ENCODE measurements around the gene ORAI1. TPM values are rescaled to one million over a fixed set of nuclear protein-coding genes. Genes with fewer than 3 reads are reported as not detected.
"Not testable (repeated sequence)": the region's sequence is repeated elsewhere in the genome, so short reads cannot be mapped to it uniquely, and the experiment has no call there.

Gene ORAI1
- total RNA-seq, 2 donors from 2014 or later: 4.7 to 6.6 TPM

- Histone ChIP-seq H3K9me3 (no peaks in the 10 kb centered on the region), H3K27me3 (replicated peaks; ENCODE audit: insufficient read depth) (no peaks in the 10 kb centered on the region), H3K27ac (no peak overlapping the region), H3K4me3 (no peak overlapping the region), H3K36me3 (no peaks in the 10 kb centered on the region), H3K4me1 (ENCODE audit: control insufficient read depth in 1 of 2, low read depth in 2 of 2) (peaks cover 7 to 13% of the 10 kb centered on the region in 2 donors)
- DNase-seq (ENCODE audit: low spot score) (no peak), ATAC-seq (ENCODE audit: insufficient number of reproducible peaks, low FRiP score, low read depth) (no peak)
- TF ChIP-seq CTCF (IDR thresholded peaks at IDR 0.05): no peak
Measured at GRCh38 chr12:121676190-121676589, 49.9 kb downstream of the ORAI1 start.

- no peak overlapping the region for H3K4me3 ChIP-seq
- no peak for DNase-seq (ENCODE audit: low spot score)
- H3K4me1 ChIP-seq (ENCODE audit: control insufficient read depth in 1 of 2, low read depth in 2 of 2): no peaks in the 10 kb centered on the region
- TF ChIP-seq CTCF (IDR thresholded peaks at IDR 0.05): no peak
- ATAC-seq (ENCODE audit: insufficient number of reproducible peaks, low FRiP score, low read depth): no peak
- H3K27me3 ChIP-seq (replicated peaks; ENCODE audit: insufficient read depth): no peaks in the 10 kb centered on the region
- no peaks in the 10 kb centered on the region for H3K9me3 ChIP-seq
- H3K27ac ChIP-seq: no peak overlapping the region
- no peaks in the 10 kb centered on the region for H3K36me3 ChIP-seq
Measured at GRCh38 chr12:121678305-121678704, 52.0 kb downstream of the ORAI1 start.

GRCh38 chr12:121678716-121679300, 52.5 kb downstream of the ORAI1 start:
- ATAC-seq (ENCODE audit: insufficient number of reproducible peaks, low FRiP score, low read depth) (no peak), DNase-seq (ENCODE audit: low spot score) (no peak)
- no peaks in the 10 kb centered on the region for H3K4me1 ChIP-seq (ENCODE audit: control insufficient read depth in 1 of 2, low read depth in 2 of 2)
- H3K4me3 ChIP-seq: no peak overlapping the region
- H3K27me3 ChIP-seq (replicated peaks; ENCODE audit: insufficient read depth): no peaks in the 10 kb centered on the region
- H3K36me3 ChIP-seq: no peaks in the 10 kb centered on the region
- no peak for TF ChIP-seq CTCF (IDR thresholded peaks at IDR 0.05)
- H3K9me3 ChIP-seq: no peaks in the 10 kb centered on the region
- H3K27ac ChIP-seq: no peak overlapping the region

GRCh38 chr12:121679661-121680197, 53.4 kb downstream of the ORAI1 start:
- not testable (repeated sequence) for ATAC-seq (ENCODE audit: insufficient number of reproducible peaks, low FRiP score, low read depth); H3K4me3 ChIP-seq; H3K27ac ChIP-seq

GRCh38 chr12:121688966-121689365, 62.6 kb downstream of the ORAI1 start:
- Histone ChIP-seq H3K27ac (no peak overlapping the region), H3K36me3 (no peaks in the 10 kb centered on the region), H3K9me3 (no peaks in the 10 kb centered on the region), H3K27me3 (replicated peaks; ENCODE audit: insufficient read depth) (no peaks in the 10 kb centered on the region), H3K4me1 (ENCODE audit: control insufficient read depth in 1 of 2, low read depth in 2 of 2) (peaks cover 0 to 4% of the 10 kb centered on the region in 2 donors), H3K4me3 (no peak overlapping the region)
- ATAC-seq (ENCODE audit: insufficient number of reproducible peaks, low FRiP score, low read depth): no peak
- TF ChIP-seq CTCF (IDR thresholded peaks at IDR 0.05): no peak
- no peak for DNase-seq (ENCODE audit: low spot score)

More at GRCh38 chr12:121679661-121680197, 53.4 kb downstream of the ORAI1 start:
- H3K9me3 ChIP-seq; H3K27me3 ChIP-seq (replicated peaks; ENCODE audit: insufficient read depth); H3K4me1 ChIP-seq (ENCODE audit: control insufficient read depth in 1 of 2, low read depth in 2 of 2); H3K36me3 ChIP-seq; DNase-seq (ENCODE audit: low spot score): not testable (repeated sequence)

- DNase-seq (ENCODE audit: low spot score) (no peak), ATAC-seq (ENCODE audit: insufficient number of reproducible peaks, low FRiP score, low read depth) (no peak)
- H3K27ac ChIP-seq: no peak overlapping the region
- H3K36me3 ChIP-seq: no peaks in the 10 kb centered on the region
- H3K9me3 ChIP-seq: no peaks in the 10 kb centered on the region
- no peaks in the 10 kb centered on the region for H3K27me3 ChIP-seq (replicated peaks; ENCODE audit: insufficient read depth)
- H3K4me1 ChIP-seq (ENCODE audit: control insufficient read depth in 1 of 2, low read depth in 2 of 2): peaks cover 0 to 4% of the 10 kb centered on the region in 2 donors
- H3K4me3 ChIP-seq: no peak overlapping the region
- no peak for TF ChIP-seq CTCF (IDR thresholded peaks at IDR 0.05)
Measured at GRCh38 chr12:121689430-121689829, 63.1 kb downstream of the ORAI1 start.

Data from thoracic aorta (tissue), 2 donors.